Suprapubic skin (tissue), 4 donors: ENCODE data around the gene TENT4B. TPM values are rescaled to one million over a fixed set of nuclear protein-coding genes. Genes with fewer than 3 reads are reported as not detected.

Source experiments
- DNase-seq, 2 donors: peaks; one replicate each; pipeline ENCODE4 v3.0.0-alpha.2; 2019; ENCODE audit warnings: low spot score in 2 of 2
- H3K27ac ChIP-seq: fragments of 200-600 bp; sonication (generic); one replicate; pipeline ENCODE4 v1.5.1; 2019
- H3K27me3 ChIP-seq: fragments of 200-600 bp; sonication (generic); one replicate; pipeline ENCODE4 v1.5.1; 2019
- H3K36me3 ChIP-seq: fragments of 200-600 bp; sonication (generic); one replicate; pipeline ENCODE4 v1.5.1; 2019
- H3K4me1 ChIP-seq: fragments of 200-600 bp; sonication (generic); one replicate; pipeline ENCODE4 v1.5.1; 2019
- H3K4me3 ChIP-seq: fragments of 200-600 bp; sonication (generic); one replicate; pipeline ENCODE4 v1.5.1; 2019; ENCODE audit warnings: mild to moderate bottlenecking
- H3K9me3 ChIP-seq: fragments of 200-600 bp; sonication (generic); one replicate; pipeline ENCODE4 v1.5.1; 2019
- CTCF ChIP-seq, 2 donors: fragments of 200-600 bp in 1 of 2; fragments of 450-650 bp in 1 of 2; sonication (generic) in 1 of 2; IDR thresholded peaks; one replicate each; pipeline ENCODE4 v1.5.1; 2016 to 2019; ENCODE audit warnings: antibody characterized with exemption in 2 of 2, mild to moderate bottlenecking in 1 of 2, moderate library complexity in 1 of 2
- EP300 ChIP-seq: sonication (generic); formaldehyde crosslinking; IDR thresholded peaks from one replicate; pipeline ENCODE4 v1.6.1; 2017; ENCODE audit warnings: antibody characterized with exemption
- POLR2A ChIP-seq, 2 donors: fragments of 450-650 bp; IDR thresholded peaks; one replicate each; pipeline ENCODE4 v1.6.1; 2017; ENCODE audit warnings: antibody characterized with exemption in 2 of 2, mild to moderate bottlenecking in 2 of 2, moderate library complexity in 2 of 2
- POLR2AphosphoS5 ChIP-seq, 3 donors: sonication (generic); formaldehyde crosslinking; IDR thresholded peaks; one replicate each; pipeline ENCODE4 v1.6.1; 2017; ENCODE audit warnings: antibody characterized with exemption in 3 of 3
- WGBS: methylation state at CpG from one replicate; pipeline ENCODE4 v1.1.5; 2018; 5-methylcytosine and 5-hydroxymethylcytosine counted together
- total RNA-seq, 4 donors: library from RNA; depleted of rRNA; stranded (reverse); fragments of >200 nt; gene quantifications; one replicate each; pipeline ENCODE4 v1.1.0, GENCODE V29; 2016

The TENT4B gene
- total RNA-seq, 4 donors from 2014 or later, result 10.8 to 15.7 (median 12.9) TPM

GRCh38 chr16:50198802-50199403 is 45.8 kb downstream of the TENT4B start:
- Histone ChIP-seq H3K27ac (no peak overlapping the region), H3K4me3 (no peak overlapping the region), H3K27me3 (no peaks in the 10 kb centered on the region), H3K9me3 (no peaks in the 10 kb centered on the region), H3K36me3 (no peaks in the 10 kb centered on the region), H3K4me1 (peaks cover 31% of the 10 kb centered on the region)
- WGBS, result 66% methylated on average over 4 of the region's 4 CpGs
- TF ChIP-seq POLR2AphosphoS5 (IDR thresholded peaks at IDR 0.05) (no peak), CTCF (IDR thresholded peaks at IDR 0.05) (no peak), EP300 (no peak), POLR2A (IDR thresholded peaks at IDR 0.05) (no peak)
- DNase-seq, result no peak

DNA sequence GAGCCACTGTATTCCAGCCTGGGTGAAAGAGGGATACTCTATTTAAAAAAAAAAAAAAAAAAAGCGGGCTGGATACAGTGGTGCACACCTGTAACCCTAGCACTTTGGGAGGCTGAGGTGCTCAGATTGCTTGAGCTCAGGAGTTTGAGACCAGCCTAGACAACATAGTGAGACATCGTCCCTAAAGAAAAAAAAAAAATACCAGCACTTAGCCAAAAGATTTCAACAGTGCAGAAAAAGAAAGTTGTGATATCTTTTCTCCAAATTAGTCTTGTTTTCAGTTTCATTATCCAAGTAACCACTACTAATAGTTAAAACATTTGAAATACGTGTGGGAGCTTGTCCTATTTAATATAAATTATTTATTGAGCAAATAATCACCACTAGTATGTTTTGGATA is 48.7 kb downstream of the TENT4B start:
- H3K27ac ChIP-seq, result peak overlapping the region; percentile 49
- H3K4me3 ChIP-seq, result no peak overlapping the region
- no peaks in the 10 kb centered on the region for H3K36me3 ChIP-seq
- H3K27me3 ChIP-seq, result no peaks in the 10 kb centered on the region
- DNase-seq, result no peak
- TF ChIP-seq POLR2AphosphoS5 (IDR thresholded peaks at IDR 0.05) (no peak), CTCF (IDR thresholded peaks at IDR 0.05) (no peak), POLR2A (IDR thresholded peaks at IDR 0.05) (no peak), EP300 (no peak)
- no peaks in the 10 kb centered on the region for H3K9me3 ChIP-seq
- 42% methylated on average over 3 of the region's 3 CpGs for WGBS
- peaks cover 38% of the 10 kb centered on the region for H3K4me1 ChIP-seq

GRCh38 chr16:50202926-50203624 is 50.0 kb downstream of the TENT4B start:
- Histone ChIP-seq H3K27me3 (no peaks in the 10 kb centered on the region), H3K9me3 (no peaks in the 10 kb centered on the region), H3K4me1 (peaks cover 46% of the 10 kb centered on the region), H3K27ac (peak overlapping the region; percentile 49), H3K4me3 (no peak overlapping the region), H3K36me3 (no peaks in the 10 kb centered on the region)
- 38% methylated on average over 5 of the region's 5 CpGs for WGBS
- DNase-seq, result no peak
- no peak for TF ChIP-seq POLR2A (IDR thresholded peaks at IDR 0.05)
- no peak for TF ChIP-seq CTCF (IDR thresholded peaks at IDR 0.05)
- no peak for TF ChIP-seq EP300

GRCh38 chr16:50203681-50204080 is 50.6 kb downstream of the TENT4B start:
- no peak for DNase-seq
- WGBS, result 87% methylated on average over 6 of the region's 6 CpGs
- Histone ChIP-seq H3K4me3 (no peak overlapping the region), H3K27ac (peak overlapping the region; percentile 49), H3K27me3 (no peaks in the 10 kb centered on the region), H3K36me3 (no peaks in the 10 kb centered on the region), H3K4me1 (peaks cover 52% of the 10 kb centered on the region), H3K9me3 (no peaks in the 10 kb centered on the region)
- TF ChIP-seq POLR2AphosphoS5 (IDR thresholded peaks at IDR 0.05) (no peak), EP300 (no peak), CTCF (IDR thresholded peaks at IDR 0.05) (no peak), POLR2A (IDR thresholded peaks at IDR 0.05) (no peak)

DNA sequence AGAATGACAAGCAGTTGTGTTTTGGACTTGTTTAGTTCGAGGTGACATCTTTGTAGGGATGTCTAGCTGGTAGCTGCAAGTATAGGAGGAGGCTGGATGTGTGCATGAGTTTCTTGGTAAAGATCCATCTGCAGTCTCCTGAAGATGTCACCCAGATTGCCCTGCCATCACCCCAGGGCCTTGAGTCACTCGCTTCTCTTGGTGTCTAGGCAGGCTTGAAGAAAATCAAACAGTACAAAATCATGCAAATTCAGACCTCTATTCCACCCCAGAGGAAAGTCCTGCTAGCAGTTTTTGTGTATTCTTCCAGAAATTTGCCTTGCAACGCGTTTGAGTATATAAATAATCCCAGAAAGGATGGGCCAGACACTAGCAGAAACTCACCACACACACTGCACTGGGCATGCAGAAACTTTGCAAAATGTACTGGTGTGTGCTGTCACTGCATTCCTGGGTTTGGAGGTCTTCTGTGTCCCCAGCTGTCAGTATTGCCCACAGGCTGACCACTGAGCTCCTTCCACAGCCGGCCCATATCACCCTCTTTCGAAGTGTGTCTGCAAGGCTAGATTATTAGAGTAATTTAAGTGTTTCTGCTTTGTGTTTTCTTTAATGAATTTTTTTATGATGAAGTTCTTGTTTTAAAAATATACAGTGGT is 51.5 kb downstream of the TENT4B start:
- Histone ChIP-seq H3K9me3 (no peaks in the 10 kb centered on the region), H3K27me3 (no peaks in the 10 kb centered on the region), H3K4me1 (peaks cover 61% of the 10 kb centered on the region), H3K4me3 (no peak overlapping the region), H3K36me3 (no peaks in the 10 kb centered on the region), H3K27ac (peak overlapping the region; percentile 49)
- TF ChIP-seq CTCF (IDR thresholded peaks at IDR 0.05), result no peak
- TF ChIP-seq POLR2A (IDR thresholded peaks at IDR 0.05), result no peak
- TF ChIP-seq EP300, result no peak
- no peak for TF ChIP-seq POLR2AphosphoS5 (IDR thresholded peaks at IDR 0.05)
- WGBS, result 43% methylated on average over 6 of the region's 6 CpGs
- no peak for DNase-seq
